AG09319 (cell line): ENCODE data around the gene F7.

Experiments used
- DNase-seq: peaks from one replicate; pipeline ENCODE4 v3.0.0-alpha.2; 2010; ENCODE audit warnings: low read depth; ENCODE audit errors: extremely low read depth
- TF ChIP-seq, protein P1 (sequence below): IDR thresholded peaks from 2 replicates; pipeline ENCODE4 v1.5.1; 2011; ENCODE audit warnings: low read depth, mild to moderate bottlenecking, inconsistent platforms, low read length, moderate library complexity

F7 gene

DNA sequence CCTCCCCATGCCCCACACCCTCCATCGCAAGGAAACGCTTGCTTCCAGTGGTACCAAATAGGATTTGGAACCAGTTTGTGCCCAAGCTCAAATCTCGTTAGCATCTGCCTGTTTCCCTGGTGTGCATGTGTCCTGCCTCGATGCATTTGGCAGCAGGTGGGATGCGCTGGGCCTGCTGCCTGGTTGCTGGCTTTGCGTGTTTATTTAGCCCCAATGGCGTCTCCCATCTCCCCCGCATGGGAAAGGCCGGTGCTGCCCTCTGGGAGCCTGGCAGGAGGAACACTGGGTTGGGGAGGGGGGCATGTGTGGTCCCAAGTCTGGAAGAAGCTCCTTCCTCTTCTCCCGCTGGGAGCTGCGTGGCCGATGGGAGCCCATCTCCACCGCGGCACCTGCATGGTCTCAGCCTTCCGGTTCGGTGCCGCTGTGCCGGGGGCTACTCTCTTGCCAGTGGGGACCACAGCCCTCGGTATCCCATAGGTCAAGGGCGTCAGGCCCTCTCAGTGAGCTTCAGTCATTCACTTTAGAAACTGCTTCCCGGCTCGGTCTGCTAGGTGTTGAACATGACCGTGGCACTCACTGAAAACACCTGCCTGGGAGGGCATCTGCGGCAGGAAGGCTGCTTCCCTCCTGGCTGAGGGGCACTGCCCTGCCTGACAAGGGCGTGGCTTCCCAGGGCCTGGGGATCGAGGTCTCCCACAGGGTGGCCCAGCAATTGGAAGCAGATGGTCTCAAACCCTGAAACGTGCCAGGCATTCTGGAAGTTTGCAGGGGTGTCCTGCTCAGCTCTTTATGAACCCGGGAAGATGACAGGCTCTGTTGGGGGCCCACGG lies 11.8 kb upstream of the F7 start:
- TF ChIP-seq, protein P1, sequence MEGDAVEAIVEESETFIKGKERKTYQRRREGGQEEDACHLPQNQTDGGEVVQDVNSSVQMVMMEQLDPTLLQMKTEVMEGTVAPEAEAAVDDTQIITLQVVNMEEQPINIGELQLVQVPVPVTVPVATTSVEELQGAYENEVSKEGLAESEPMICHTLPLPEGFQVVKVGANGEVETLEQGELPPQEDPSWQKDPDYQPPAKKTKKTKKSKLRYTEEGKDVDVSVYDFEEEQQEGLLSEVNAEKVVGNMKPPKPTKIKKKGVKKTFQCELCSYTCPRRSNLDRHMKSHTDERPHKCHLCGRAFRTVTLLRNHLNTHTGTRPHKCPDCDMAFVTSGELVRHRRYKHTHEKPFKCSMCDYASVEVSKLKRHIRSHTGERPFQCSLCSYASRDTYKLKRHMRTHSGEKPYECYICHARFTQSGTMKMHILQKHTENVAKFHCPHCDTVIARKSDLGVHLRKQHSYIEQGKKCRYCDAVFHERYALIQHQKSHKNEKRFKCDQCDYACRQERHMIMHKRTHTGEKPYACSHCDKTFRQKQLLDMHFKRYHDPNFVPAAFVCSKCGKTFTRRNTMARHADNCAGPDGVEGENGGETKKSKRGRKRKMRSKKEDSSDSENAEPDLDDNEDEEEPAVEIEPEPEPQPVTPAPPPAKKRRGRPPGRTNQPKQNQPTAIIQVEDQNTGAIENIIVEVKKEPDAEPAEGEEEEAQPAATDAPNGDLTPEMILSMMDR = no peak

DNA sequence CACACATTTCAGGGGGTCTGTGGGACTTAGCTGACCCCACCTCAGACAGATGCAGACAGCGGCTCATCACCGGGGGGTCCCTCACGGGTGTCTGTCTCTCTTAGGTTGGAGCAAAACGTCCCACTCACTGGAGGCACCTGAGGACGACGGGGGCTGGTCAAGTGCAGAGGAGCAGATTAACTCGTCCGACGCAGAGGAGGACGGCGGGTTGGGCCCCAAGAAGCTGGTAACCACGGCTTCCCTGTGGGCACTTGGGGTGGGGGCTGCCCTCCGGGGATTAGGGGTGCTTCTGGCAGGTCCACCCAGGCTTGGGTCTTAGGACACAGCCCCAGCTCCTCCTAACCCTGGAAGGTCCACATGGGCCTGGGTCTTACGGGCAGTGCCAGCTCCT lies 11.2 kb upstream of the F7 start:
- no peak for DNase-seq
- TF ChIP-seq, protein P1 = no peak

More for the DNA sequence above, 11.8 kb upstream of the F7 start:
- DNase-seq = no peak

GRCh38 chr13:113095146-113096051 lies 10.2 kb upstream of the F7 start:
- TF ChIP-seq, protein P1 = no peak
- no peak for DNase-seq

GRCh38 chr13:113096052-113096744 lies 9.4 kb upstream of the F7 start:
- TF ChIP-seq, protein P1 = no peak
- DNase-seq = no peak

GRCh38 chr13:113096745-113097305 lies 8.8 kb upstream of the F7 start:
- no peak for DNase-seq
- TF ChIP-seq, protein P1 = no peak

DNA sequence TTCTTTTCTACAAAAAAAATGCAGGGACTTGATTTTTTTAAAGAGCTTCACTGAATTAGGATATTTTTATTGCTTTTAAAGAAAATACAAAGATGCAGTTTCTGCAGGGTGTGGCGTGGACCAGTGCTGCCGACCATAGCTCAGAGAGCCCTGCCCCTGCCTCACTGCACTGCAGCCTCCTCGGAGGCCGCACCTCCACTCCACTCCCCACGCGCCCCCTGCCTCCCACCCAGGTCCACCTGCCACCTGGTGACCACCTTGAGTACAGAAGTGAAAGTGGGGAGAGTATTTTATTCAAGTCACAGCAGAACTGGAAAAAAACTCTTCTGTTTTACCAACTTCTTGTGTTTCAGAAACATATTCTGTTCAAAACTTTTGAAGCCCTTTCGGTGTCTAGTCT lies 7.9 kb upstream of the F7 start:
- TF ChIP-seq, protein P1 = no peak

More for the DNA sequence above, 7.9 kb upstream of the F7 start:
- no peak for DNase-seq
